ENCODE data around the gene CAMTA1.

- no peak for TF ChIP-seq CTCF (IDR thresholded peaks at IDR 0.05)
- no peak for TF ChIP-seq POLR2A (IDR thresholded peaks at IDR 0.05)
Observed at GRCh38 chr1:7448986-7449385, 663.7 kb downstream of the CAMTA1 start.
